HL-60 (cell line): Measurements from ENCODE around the gene WNT10A.

ENCODE experiments used
- DNase-seq, 2 experiments: peaks; one replicate each; pipeline ENCODE4 v3.0.0-alpha.2; 2010 to 2020; ENCODE audit warnings: low read depth in 1 of 2, low spot score in 1 of 2
- H3K27ac ChIP-seq: fragments of 250-450 bp; sonication (Bioruptor Pico); replicated peaks from 2 replicates; pipeline ENCODE4 v1.5.1; 2020; ENCODE audit warnings: mild to moderate bottlenecking, moderate library complexity
- H3K27me3 ChIP-seq: fragments of 250-450 bp; sonication (Bioruptor Pico); 2 replicates; pipeline ENCODE4 v1.5.1; 2021; ENCODE audit warnings: mild to moderate bottlenecking, moderate library complexity; ENCODE audit not compliant: insufficient read depth, poor library complexity, severe bottlenecking
- H3K4me3 ChIP-seq: replicated peaks from 2 replicates; pipeline ENCODE4 v1.5.1; 2011; ENCODE audit warnings: mild to moderate bottlenecking, control low read depth, low read length; ENCODE audit not compliant: insufficient read depth
- CTCF ChIP-seq: IDR thresholded peaks from one replicate; pipeline ENCODE4 v1.5.1; 2011; ENCODE audit warnings: low read length, control low read depth, inconsistent platforms; ENCODE audit not compliant: insufficient read depth
- GABPA ChIP-seq: IDR thresholded peaks from 2 replicates; pipeline ENCODE4 v1.6.1; 2012; ENCODE audit warnings: low read depth
- POLR2AphosphoS5 ChIP-seq: IDR thresholded peaks from 2 replicates; pipeline ENCODE4 v1.6.1; 2012; ENCODE audit warnings: low read depth
- REST ChIP-seq: IDR thresholded peaks from 2 replicates; pipeline ENCODE4 v1.6.1; 2012; ENCODE audit warnings: low read depth; ENCODE audit not compliant: insufficient replicate concordance
- SPI1 ChIP-seq: IDR thresholded peaks from 2 replicates; pipeline ENCODE4 v1.6.1; 2012; ENCODE audit warnings: low read depth, mild to moderate bottlenecking, borderline replicate concordance

Gene WNT10A

GRCh38 chr2:218877891-218878290, 2.8 kb upstream of the WNT10A start:
- H3K27me3 ChIP-seq = peaks cover 36% of the 10 kb centered on the region
- no peak for TF ChIP-seq SPI1
- TF ChIP-seq REST = no peak
- no peak for TF ChIP-seq GABPA
- TF ChIP-seq CTCF = no peak
- TF ChIP-seq POLR2AphosphoS5 = no peak
- H3K27ac ChIP-seq = no peak overlapping the region
- no peak for DNase-seq
- H3K4me3 ChIP-seq = no peak overlapping the region

GRCh38 chr2:218878486-218878885, 2.2 kb upstream of the WNT10A start:
- Histone ChIP-seq H3K27ac (no peak overlapping the region), H3K4me3 (no peak overlapping the region), H3K27me3 (peaks cover 40% of the 10 kb centered on the region)
- DNase-seq = no peak
- TF ChIP-seq REST = no peak
- TF ChIP-seq GABPA = no peak
- TF ChIP-seq CTCF = no peak
- TF ChIP-seq SPI1 = no peak
- no peak for TF ChIP-seq POLR2AphosphoS5

GRCh38 chr2:218878926-218879761, 1.5 kb upstream of the WNT10A start:
- H3K4me3 ChIP-seq = no peak overlapping the region
- TF ChIP-seq GABPA (no peak), REST (no peak), SPI1 (no peak)
- no peak overlapping the region for H3K27ac ChIP-seq
- DNase-seq = no peak
- H3K27me3 ChIP-seq = peaks cover 44% of the 10 kb centered on the region
